ENCODE results near the gene ACKR4.

GRCh38 chr3:132645058-132645457 is 48.0 kb downstream of the ACKR4 start:
- TF ChIP-seq, protein P1, sequence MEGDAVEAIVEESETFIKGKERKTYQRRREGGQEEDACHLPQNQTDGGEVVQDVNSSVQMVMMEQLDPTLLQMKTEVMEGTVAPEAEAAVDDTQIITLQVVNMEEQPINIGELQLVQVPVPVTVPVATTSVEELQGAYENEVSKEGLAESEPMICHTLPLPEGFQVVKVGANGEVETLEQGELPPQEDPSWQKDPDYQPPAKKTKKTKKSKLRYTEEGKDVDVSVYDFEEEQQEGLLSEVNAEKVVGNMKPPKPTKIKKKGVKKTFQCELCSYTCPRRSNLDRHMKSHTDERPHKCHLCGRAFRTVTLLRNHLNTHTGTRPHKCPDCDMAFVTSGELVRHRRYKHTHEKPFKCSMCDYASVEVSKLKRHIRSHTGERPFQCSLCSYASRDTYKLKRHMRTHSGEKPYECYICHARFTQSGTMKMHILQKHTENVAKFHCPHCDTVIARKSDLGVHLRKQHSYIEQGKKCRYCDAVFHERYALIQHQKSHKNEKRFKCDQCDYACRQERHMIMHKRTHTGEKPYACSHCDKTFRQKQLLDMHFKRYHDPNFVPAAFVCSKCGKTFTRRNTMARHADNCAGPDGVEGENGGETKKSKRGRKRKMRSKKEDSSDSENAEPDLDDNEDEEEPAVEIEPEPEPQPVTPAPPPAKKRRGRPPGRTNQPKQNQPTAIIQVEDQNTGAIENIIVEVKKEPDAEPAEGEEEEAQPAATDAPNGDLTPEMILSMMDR (conservative IDR thresholded peaks at IDR 0.05) = no peak
- TF ChIP-seq ZFX (IDR thresholded peaks at IDR 0.05) = no peak

All from C4-2B (cell line).